SH-SY5Y (cell line): Measurements from ENCODE around the gene SCPEP1.

ENCODE experiments used
- GATA2 ChIP-seq: IDR thresholded peaks from 2 replicates; pipeline ENCODE4 v1.6.1; 2011; ENCODE audit warnings: mild to moderate bottlenecking, low read depth, low read length
- GATA3 ChIP-seq: IDR thresholded peaks from 2 replicates; pipeline ENCODE4 v1.6.1; 2011; ENCODE audit warnings: low read depth, mild to moderate bottlenecking, low read length, moderate library complexity

SCPEP1 gene

GRCh38 chr17:57035971-57036481 is 58.1 kb downstream of the SCPEP1 start:
- TF ChIP-seq GATA2: no peak
- no peak for TF ChIP-seq GATA3

GRCh38 chr17:57037411-57037810 is 59.5 kb downstream of the SCPEP1 start:
- TF ChIP-seq GATA2 (no peak), GATA3 (no peak)

- TF ChIP-seq GATA2 (no peak), GATA3 (no peak)
Observed at GRCh38 chr17:57038486-57038885, 60.6 kb downstream of the SCPEP1 start.

GRCh38 chr17:57040571-57040970 is 62.6 kb downstream of the SCPEP1 start:
- TF ChIP-seq GATA3 (no peak), GATA2 (no peak)

- TF ChIP-seq GATA3 (no peak), GATA2 (no peak)
Observed at GRCh38 chr17:57043276-57043675, 65.3 kb downstream of the SCPEP1 start.

- TF ChIP-seq GATA3 (no peak), GATA2 (no peak)
Observed at GRCh38 chr17:57044976-57045867, 67.3 kb downstream of the SCPEP1 start.

- no peak for TF ChIP-seq GATA3
- TF ChIP-seq GATA2: no peak
Observed at GRCh38 chr17:57045868-57046704, 68.2 kb downstream of the SCPEP1 start.

- TF ChIP-seq GATA2 (no peak), GATA3 (no peak)
Observed at GRCh38 chr17:57046749-57047148, 68.8 kb downstream of the SCPEP1 start.

GRCh38 chr17:57048096-57048495 is 70.2 kb downstream of the SCPEP1 start:
- TF ChIP-seq GATA3 (no peak), GATA2 (no peak)

GRCh38 chr17:57050306-57050705 is 72.4 kb downstream of the SCPEP1 start:
- TF ChIP-seq GATA3 (no peak), GATA2 (no peak)

GRCh38 chr17:57051886-57052361 is 74.0 kb downstream of the SCPEP1 start:
- no peak for TF ChIP-seq GATA3
- TF ChIP-seq GATA2: no peak
